ENCODE results near the gene ZNF652.
A peak's percentile ranks its signal among the peaks of the same experiment; 100 is the strongest.

Gene ZNF652

DNA sequence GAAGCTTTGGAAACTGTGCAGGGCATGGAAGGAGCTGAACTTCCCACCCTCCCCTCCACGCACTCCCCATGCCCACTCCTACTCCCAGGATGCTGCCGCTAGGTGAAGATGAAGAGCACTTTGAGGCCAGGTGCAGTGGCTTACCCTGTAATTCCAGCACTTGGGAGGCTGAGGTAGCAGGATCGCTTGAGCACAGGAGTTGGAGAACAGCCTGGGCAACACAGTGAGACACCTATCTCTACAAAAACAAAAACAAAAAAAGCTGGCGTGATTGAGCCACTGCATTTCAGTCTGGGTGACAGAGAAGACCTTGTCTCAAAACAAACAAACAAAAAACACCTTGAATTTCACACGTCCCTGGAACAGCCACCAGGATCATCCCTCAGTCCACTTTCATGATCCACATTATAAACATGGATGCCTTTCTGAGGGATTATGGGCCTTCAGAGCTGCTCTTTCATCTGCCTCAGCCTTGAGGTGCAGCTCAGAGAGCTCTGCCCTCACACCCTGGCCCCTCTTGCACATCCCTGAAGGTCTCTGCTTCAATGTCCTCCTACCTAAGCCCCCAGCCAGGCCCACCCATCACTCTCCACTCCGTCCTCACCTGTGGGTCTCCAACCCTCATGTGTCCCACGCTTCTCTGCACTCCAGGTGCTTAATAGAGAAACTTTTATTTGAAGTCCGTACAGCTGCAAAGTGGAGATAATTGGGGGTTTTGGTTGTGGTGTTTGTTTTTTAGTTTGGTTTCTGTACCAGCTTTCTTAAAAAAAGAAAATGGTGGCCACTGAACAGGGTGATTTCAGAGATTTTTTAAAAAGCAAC, 26.9 kb upstream of the ZNF652 start:
- H3K4me2 ChIP-seq (ENCODE audit: low read depth, low read length, poor library complexity, severe bottlenecking) = peak overlapping the region; percentile 63
- peak overlapping the region; percentile 53 for H3K9ac ChIP-seq (ENCODE audit: low read depth, low read length, poor library complexity, severe bottlenecking)

DNA sequence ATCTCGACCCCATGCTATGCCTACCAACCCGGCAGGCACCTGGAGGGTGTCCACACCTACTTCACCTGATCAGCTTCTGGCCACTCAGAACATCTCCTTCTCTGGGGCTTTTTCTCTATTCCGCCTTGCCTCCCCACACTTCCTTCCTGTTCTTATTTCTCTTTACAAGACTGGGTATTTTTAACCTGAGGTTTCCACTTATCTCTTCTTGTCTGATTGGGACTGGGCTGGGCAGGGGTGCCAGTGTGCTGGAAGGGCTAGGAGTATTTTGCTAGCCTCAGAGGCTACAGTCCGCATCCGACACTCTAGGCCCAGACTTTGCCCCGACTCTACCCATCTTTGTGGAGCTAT, 26.2 kb upstream of the ZNF652 start:
- H3K9ac ChIP-seq (ENCODE audit: low read depth, low read length, poor library complexity, severe bottlenecking) = peak overlapping the region; percentile 53
- TF ChIP-seq, protein P1, sequence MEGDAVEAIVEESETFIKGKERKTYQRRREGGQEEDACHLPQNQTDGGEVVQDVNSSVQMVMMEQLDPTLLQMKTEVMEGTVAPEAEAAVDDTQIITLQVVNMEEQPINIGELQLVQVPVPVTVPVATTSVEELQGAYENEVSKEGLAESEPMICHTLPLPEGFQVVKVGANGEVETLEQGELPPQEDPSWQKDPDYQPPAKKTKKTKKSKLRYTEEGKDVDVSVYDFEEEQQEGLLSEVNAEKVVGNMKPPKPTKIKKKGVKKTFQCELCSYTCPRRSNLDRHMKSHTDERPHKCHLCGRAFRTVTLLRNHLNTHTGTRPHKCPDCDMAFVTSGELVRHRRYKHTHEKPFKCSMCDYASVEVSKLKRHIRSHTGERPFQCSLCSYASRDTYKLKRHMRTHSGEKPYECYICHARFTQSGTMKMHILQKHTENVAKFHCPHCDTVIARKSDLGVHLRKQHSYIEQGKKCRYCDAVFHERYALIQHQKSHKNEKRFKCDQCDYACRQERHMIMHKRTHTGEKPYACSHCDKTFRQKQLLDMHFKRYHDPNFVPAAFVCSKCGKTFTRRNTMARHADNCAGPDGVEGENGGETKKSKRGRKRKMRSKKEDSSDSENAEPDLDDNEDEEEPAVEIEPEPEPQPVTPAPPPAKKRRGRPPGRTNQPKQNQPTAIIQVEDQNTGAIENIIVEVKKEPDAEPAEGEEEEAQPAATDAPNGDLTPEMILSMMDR (conservative IDR thresholded peaks at IDR 0.05; ENCODE audit: low read length) = no peak
- no peak for TF ChIP-seq EZH2phosphoT487 (IDR thresholded peaks at IDR 0.05; ENCODE audit: borderline replicate concordance)
- H3F3A ChIP-seq (ENCODE audit: low read depth) = no peaks in the 10 kb centered on the region
- H3K36me3 ChIP-seq (ENCODE audit: insufficient read depth, low read length) = no peaks in the 10 kb centered on the region
- peaks cover 43% of the 10 kb centered on the region for H3K4me1 ChIP-seq (ENCODE audit: insufficient read depth, low read length, poor library complexity, severe bottlenecking)
- no peaks in the 10 kb centered on the region for H3K9me2 ChIP-seq (replicated peaks; ENCODE audit: low read depth, low read length)
- H3K4me3 ChIP-seq (ENCODE audit: low read length, poor library complexity, severe bottlenecking) = peak overlapping the region; percentile 48
- H4K20me1 ChIP-seq (ENCODE audit: insufficient read depth, low read length, poor library complexity, severe bottlenecking) = no peaks in the 10 kb centered on the region
- H3K9me3 ChIP-seq (ENCODE audit: insufficient read depth, low read depth, low read length) = no peaks in the 10 kb centered on the region
- H3K79me2 ChIP-seq (ENCODE audit: insufficient read depth, low read length) = no peaks in the 10 kb centered on the region
- H2AFZ ChIP-seq (ENCODE audit: low read length) = no peak overlapping the region
- no peaks in the 10 kb centered on the region for H3K27me3 ChIP-seq (ENCODE audit: insufficient read depth, low read length, poor library complexity, severe bottlenecking)
- H3K4me2 ChIP-seq (ENCODE audit: low read depth, low read length, poor library complexity, severe bottlenecking) = peak overlapping the region; percentile 63

More for the DNA sequence above, 26.9 kb upstream of the ZNF652 start:
- Histone ChIP-seq H2AFZ (ENCODE audit: low read length) (no peak overlapping the region), H3K36me3 (ENCODE audit: insufficient read depth, low read length) (no peaks in the 10 kb centered on the region), H3K79me2 (ENCODE audit: insufficient read depth, low read length) (no peaks in the 10 kb centered on the region), H3K9me2 (replicated peaks; ENCODE audit: low read depth, low read length) (no peaks in the 10 kb centered on the region), H4K20me1 (ENCODE audit: insufficient read depth, low read length, poor library complexity, severe bottlenecking) (no peaks in the 10 kb centered on the region), H3K4me3 (ENCODE audit: low read length, poor library complexity, severe bottlenecking) (peak overlapping the region; percentile 48), H3K4me1 (ENCODE audit: insufficient read depth, low read length, poor library complexity, severe bottlenecking) (peaks cover 49% of the 10 kb centered on the region), H3K9me3 (ENCODE audit: insufficient read depth, low read depth, low read length) (no peaks in the 10 kb centered on the region), H3K27me3 (ENCODE audit: insufficient read depth, low read length, poor library complexity, severe bottlenecking) (no peaks in the 10 kb centered on the region), H3F3A (ENCODE audit: low read depth) (no peaks in the 10 kb centered on the region)
- TF ChIP-seq, protein P1 (conservative IDR thresholded peaks at IDR 0.05; ENCODE audit: low read length) = no peak
- TF ChIP-seq EZH2phosphoT487 (IDR thresholded peaks at IDR 0.05; ENCODE audit: borderline replicate concordance) = no peak

- H2AFZ ChIP-seq (ENCODE audit: low read length) = no peak overlapping the region
- no peaks in the 10 kb centered on the region for H3F3A ChIP-seq (ENCODE audit: low read depth)
- H3K9me3 ChIP-seq (ENCODE audit: insufficient read depth, low read depth, low read length) = no peaks in the 10 kb centered on the region
- H3K27me3 ChIP-seq (ENCODE audit: insufficient read depth, low read length, poor library complexity, severe bottlenecking) = no peaks in the 10 kb centered on the region
- TF ChIP-seq, protein P1 (conservative IDR thresholded peaks at IDR 0.05; ENCODE audit: low read length) = no peak
- TF ChIP-seq EZH2phosphoT487 (IDR thresholded peaks at IDR 0.05; ENCODE audit: borderline replicate concordance) = no peak
- peaks cover 41% of the 10 kb centered on the region for H3K4me1 ChIP-seq (ENCODE audit: insufficient read depth, low read length, poor library complexity, severe bottlenecking)
- H3K9me2 ChIP-seq (replicated peaks; ENCODE audit: low read depth, low read length) = no peaks in the 10 kb centered on the region
- H4K20me1 ChIP-seq (ENCODE audit: insufficient read depth, low read length, poor library complexity, severe bottlenecking) = no peaks in the 10 kb centered on the region
- H3K79me2 ChIP-seq (ENCODE audit: insufficient read depth, low read length) = no peaks in the 10 kb centered on the region
- H3K4me3 ChIP-seq (ENCODE audit: low read length, poor library complexity, severe bottlenecking) = peak overlapping the region; percentile 48
- H3K9ac ChIP-seq (ENCODE audit: low read depth, low read length, poor library complexity, severe bottlenecking) = peak overlapping the region; percentile 53
- H3K4me2 ChIP-seq (ENCODE audit: low read depth, low read length, poor library complexity, severe bottlenecking) = peak overlapping the region; percentile 63
- no peaks in the 10 kb centered on the region for H3K36me3 ChIP-seq (ENCODE audit: insufficient read depth, low read length)
These were observed 25.6 kb upstream of the ZNF652 start for GRCh38 chr17:49387498-49388289.

Measured in Loucy (cell line).